ENCODE results near the gene MARK4.

Gene MARK4

DNA sequence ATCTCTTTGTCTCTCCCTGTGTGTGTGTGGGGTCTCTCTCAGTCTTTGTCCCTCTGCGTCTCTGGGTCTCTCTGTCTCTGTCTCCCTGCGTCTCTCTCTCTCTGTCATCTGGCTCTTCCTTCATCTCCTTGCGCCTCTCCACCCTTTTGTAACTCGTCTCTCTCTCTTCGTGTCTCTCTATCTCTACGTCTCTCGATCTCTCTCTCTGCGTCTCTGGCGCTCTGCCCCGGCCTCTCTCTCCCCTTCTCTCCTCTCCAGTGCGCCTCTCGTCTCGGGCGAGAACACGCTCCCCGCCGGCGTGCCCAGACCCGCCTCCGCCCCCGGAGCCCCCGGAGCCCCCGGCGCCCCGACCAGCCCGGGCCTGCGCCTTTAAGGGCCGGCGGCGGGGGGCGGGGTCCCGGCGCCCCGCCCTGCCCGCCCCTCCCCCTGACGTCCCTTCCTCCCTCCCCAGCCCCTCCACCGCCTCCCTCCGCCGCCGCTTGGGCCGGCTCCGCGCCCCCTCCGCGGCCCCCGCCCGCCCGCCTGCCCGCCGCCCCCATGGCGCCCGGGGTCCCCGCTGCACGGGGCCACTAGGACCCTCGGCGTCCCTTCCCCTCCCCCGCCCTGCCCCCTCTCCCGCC lies at the start of gene MARK4:
MARK4 (plus strand) TSS at position 440 of the 620 bp plus-strand sequence. CDS start 318 bp downstream, outside the sequence.
- H3K36me3 ChIP-seq (ENCODE audit: insufficient read depth, insufficient read length, low read length): peaks cover 13% of the 10 kb centered on the region
- H3K4me1 ChIP-seq (ENCODE audit: insufficient read depth, insufficient read length): peaks cover 18% of the 10 kb centered on the region
- no peak for DNase-seq (ENCODE audit: low read depth, low spot score)
- H3K4me3 ChIP-seq (ENCODE audit: insufficient read length, low read depth): peak within 1 kb of the TSS; percentile 64
- H3K9me3 ChIP-seq (ENCODE audit: insufficient read depth, low read length): no peaks in the 10 kb centered on the region
- peak within 1 kb of the TSS; percentile 81 for H3K9ac ChIP-seq (ENCODE audit: insufficient read length, low read depth)
- peaks cover 10% of the 10 kb centered on the region for H3K27me3 ChIP-seq (ENCODE audit: insufficient read depth, insufficient read length)
- no peak for TF ChIP-seq SUZ12 (IDR thresholded peaks at IDR 0.05; ENCODE audit: extremely low read depth, insufficient read depth, insufficient read length)
- no peak for TF ChIP-seq ZNF274 (IDR thresholded peaks at IDR 0.05; ENCODE audit: low read depth, low read length)
- no peak for TF ChIP-seq YY1 (IDR thresholded peaks at IDR 0.05; ENCODE audit: insufficient read depth, insufficient read length)

- no peak overlapping the region for H3K9ac ChIP-seq (ENCODE audit: insufficient read length, low read depth)
- no peaks in the 10 kb centered on the region for H3K4me1 ChIP-seq (ENCODE audit: insufficient read depth, insufficient read length)
- no peaks in the 10 kb centered on the region for H3K27me3 ChIP-seq (ENCODE audit: insufficient read depth, insufficient read length)
- DNase-seq (ENCODE audit: low read depth, low spot score): no peak
- TF ChIP-seq SUZ12 (IDR thresholded peaks at IDR 0.05; ENCODE audit: extremely low read depth, insufficient read depth, insufficient read length) (no peak), YY1 (IDR thresholded peaks at IDR 0.05; ENCODE audit: insufficient read depth, insufficient read length) (no peak)
- H3K9me3 ChIP-seq (ENCODE audit: insufficient read depth, low read length): no peaks in the 10 kb centered on the region
- H3K36me3 ChIP-seq (ENCODE audit: insufficient read depth, insufficient read length, low read length): no peaks in the 10 kb centered on the region
- H3K4me3 ChIP-seq (ENCODE audit: insufficient read length, low read depth): no peak overlapping the region
Observed at GRCh38 chr19:45202637-45203036, 48.4 kb upstream of the MARK4 start.

DNA sequence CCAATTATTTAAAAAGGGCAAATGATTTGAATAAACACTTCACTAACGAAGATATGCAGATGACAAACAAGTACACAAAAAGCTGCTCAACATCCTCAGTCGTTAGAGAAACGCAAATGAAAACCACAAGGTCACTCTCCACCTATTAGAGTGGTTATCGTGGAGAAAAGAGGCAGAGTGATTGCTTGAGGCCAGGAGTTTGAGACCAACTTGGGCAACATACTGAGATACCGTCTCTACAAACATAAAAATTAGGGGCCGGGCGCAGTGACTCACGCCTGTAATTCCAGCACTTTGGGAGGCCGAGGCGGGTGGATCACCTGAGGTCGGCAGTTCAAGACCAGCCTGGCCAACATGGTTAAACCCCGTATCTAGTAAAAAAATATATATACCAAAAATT lies 45.3 kb upstream of the MARK4 start:
- Histone ChIP-seq H3K4me3 (ENCODE audit: insufficient read length, low read depth) (no peak overlapping the region), H3K27me3 (ENCODE audit: insufficient read depth, insufficient read length) (no peaks in the 10 kb centered on the region), H3K9ac (ENCODE audit: insufficient read length, low read depth) (no peak overlapping the region), H3K36me3 (ENCODE audit: insufficient read depth, insufficient read length, low read length) (no peaks in the 10 kb centered on the region), H3K9me3 (ENCODE audit: insufficient read depth, low read length) (no peaks in the 10 kb centered on the region), H3K4me1 (ENCODE audit: insufficient read depth, insufficient read length) (no peaks in the 10 kb centered on the region)
- no peak for TF ChIP-seq ZNF274 (IDR thresholded peaks at IDR 0.05; ENCODE audit: low read depth, low read length)
- no peak for TF ChIP-seq SUZ12 (IDR thresholded peaks at IDR 0.05; ENCODE audit: extremely low read depth, insufficient read depth, insufficient read length)
- TF ChIP-seq YY1 (IDR thresholded peaks at IDR 0.05; ENCODE audit: insufficient read depth, insufficient read length): no peak
- DNase-seq (ENCODE audit: low read depth, low spot score): no peak

DNA sequence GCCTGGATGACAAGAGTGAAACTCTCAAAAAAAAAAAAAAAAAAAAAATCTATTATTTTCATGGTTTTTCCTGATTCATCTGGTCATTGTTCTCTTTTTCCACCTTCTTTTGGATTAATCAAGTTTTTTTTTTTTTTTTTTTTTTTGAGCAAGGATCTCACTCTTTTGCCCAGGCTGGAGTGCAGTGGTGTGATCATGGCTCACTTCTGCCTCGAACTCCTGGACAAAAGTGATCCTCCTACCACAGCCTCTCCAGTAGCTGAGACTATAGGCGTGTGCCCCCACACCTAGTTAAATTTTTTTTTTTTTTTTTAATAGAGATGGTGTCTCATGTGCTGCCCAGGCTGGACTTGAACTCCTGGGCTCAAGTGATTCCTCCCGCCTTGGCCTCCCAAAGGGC lies 44.7 kb upstream of the MARK4 start:
- Histone ChIP-seq H3K36me3 (ENCODE audit: insufficient read depth, insufficient read length, low read length) (no peaks in the 10 kb centered on the region), H3K27me3 (ENCODE audit: insufficient read depth, insufficient read length) (no peaks in the 10 kb centered on the region), H3K4me1 (ENCODE audit: insufficient read depth, insufficient read length) (no peaks in the 10 kb centered on the region), H3K9ac (ENCODE audit: insufficient read length, low read depth) (no peak overlapping the region), H3K9me3 (ENCODE audit: insufficient read depth, low read length) (no peaks in the 10 kb centered on the region), H3K4me3 (ENCODE audit: insufficient read length, low read depth) (no peak overlapping the region)
- no peak for TF ChIP-seq ZNF274 (IDR thresholded peaks at IDR 0.05; ENCODE audit: low read depth, low read length)
- no peak for TF ChIP-seq YY1 (IDR thresholded peaks at IDR 0.05; ENCODE audit: insufficient read depth, insufficient read length)
- no peak for TF ChIP-seq SUZ12 (IDR thresholded peaks at IDR 0.05; ENCODE audit: extremely low read depth, insufficient read depth, insufficient read length)
- DNase-seq (ENCODE audit: low read depth, low spot score): no peak

DNA sequence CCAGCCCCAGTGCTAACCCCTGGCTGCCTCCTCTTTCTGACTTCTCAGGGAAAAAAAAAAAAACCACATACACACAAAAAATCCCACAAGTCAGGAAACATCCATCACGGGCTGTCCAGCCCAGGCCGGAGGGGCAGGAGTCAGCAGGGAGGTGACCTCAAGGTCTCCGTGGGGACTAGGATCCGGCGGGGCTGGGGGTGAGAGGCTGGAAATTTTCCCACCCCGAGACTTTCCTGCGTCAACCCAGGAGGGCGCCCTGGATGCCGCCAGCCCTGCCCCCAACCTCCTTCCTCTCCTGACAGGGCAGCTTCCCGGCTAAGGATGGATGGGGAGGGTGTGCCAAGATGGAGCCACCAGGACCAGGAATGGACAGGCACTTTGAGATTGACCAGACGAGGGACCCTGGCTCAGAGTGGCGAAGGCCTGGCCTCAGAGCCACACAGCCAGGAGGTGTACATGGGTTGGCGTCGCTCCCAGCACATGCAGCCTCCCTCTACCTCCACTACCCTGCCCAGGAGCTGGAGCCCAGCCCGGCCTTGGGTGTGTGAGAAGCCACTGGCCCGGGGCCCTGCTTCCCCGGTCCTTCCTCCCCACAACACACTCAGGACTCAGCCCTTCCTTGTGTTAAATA lies 39.2 kb upstream of the MARK4 start:
- H3K9me3 ChIP-seq (ENCODE audit: insufficient read depth, low read length): no peaks in the 10 kb centered on the region
- H3K9ac ChIP-seq (ENCODE audit: insufficient read length, low read depth): no peak overlapping the region
- DNase-seq (ENCODE audit: low read depth, low spot score): no peak
- TF ChIP-seq YY1 (IDR thresholded peaks at IDR 0.05; ENCODE audit: insufficient read depth, insufficient read length) (no peak), ZNF274 (IDR thresholded peaks at IDR 0.05; ENCODE audit: low read depth, low read length) (no peak), SUZ12 (IDR thresholded peaks at IDR 0.05; ENCODE audit: extremely low read depth, insufficient read depth, insufficient read length) (no peak)
- H3K27me3 ChIP-seq (ENCODE audit: insufficient read depth, insufficient read length): peaks cover 26% of the 10 kb centered on the region
- H3K36me3 ChIP-seq (ENCODE audit: insufficient read depth, insufficient read length, low read length): no peaks in the 10 kb centered on the region
- no peak overlapping the region for H3K4me3 ChIP-seq (ENCODE audit: insufficient read length, low read depth)
- H3K4me1 ChIP-seq (ENCODE audit: insufficient read depth, insufficient read length): peaks cover 6% of the 10 kb centered on the region

- peaks cover 10% of the 10 kb centered on the region for H3K4me1 ChIP-seq (ENCODE audit: insufficient read depth, insufficient read length)
- H3K27me3 ChIP-seq (ENCODE audit: insufficient read depth, insufficient read length): peaks cover 38% of the 10 kb centered on the region
- TF ChIP-seq YY1 (IDR thresholded peaks at IDR 0.05; ENCODE audit: insufficient read depth, insufficient read length) (no peak), ZNF274 (IDR thresholded peaks at IDR 0.05; ENCODE audit: low read depth, low read length) (no peak), SUZ12 (IDR thresholded peaks at IDR 0.05; ENCODE audit: extremely low read depth, insufficient read depth, insufficient read length) (no peak)
- DNase-seq (ENCODE audit: low read depth, low spot score): no peak
- no peaks in the 10 kb centered on the region for H3K36me3 ChIP-seq (ENCODE audit: insufficient read depth, insufficient read length, low read length)
- no peak overlapping the region for H3K4me3 ChIP-seq (ENCODE audit: insufficient read length, low read depth)
- H3K9ac ChIP-seq (ENCODE audit: insufficient read length, low read depth): no peak overlapping the region
- H3K9me3 ChIP-seq (ENCODE audit: insufficient read depth, low read length): no peaks in the 10 kb centered on the region
Observed at GRCh38 chr19:45213031-45213430, 38.0 kb upstream of the MARK4 start.

DNA sequence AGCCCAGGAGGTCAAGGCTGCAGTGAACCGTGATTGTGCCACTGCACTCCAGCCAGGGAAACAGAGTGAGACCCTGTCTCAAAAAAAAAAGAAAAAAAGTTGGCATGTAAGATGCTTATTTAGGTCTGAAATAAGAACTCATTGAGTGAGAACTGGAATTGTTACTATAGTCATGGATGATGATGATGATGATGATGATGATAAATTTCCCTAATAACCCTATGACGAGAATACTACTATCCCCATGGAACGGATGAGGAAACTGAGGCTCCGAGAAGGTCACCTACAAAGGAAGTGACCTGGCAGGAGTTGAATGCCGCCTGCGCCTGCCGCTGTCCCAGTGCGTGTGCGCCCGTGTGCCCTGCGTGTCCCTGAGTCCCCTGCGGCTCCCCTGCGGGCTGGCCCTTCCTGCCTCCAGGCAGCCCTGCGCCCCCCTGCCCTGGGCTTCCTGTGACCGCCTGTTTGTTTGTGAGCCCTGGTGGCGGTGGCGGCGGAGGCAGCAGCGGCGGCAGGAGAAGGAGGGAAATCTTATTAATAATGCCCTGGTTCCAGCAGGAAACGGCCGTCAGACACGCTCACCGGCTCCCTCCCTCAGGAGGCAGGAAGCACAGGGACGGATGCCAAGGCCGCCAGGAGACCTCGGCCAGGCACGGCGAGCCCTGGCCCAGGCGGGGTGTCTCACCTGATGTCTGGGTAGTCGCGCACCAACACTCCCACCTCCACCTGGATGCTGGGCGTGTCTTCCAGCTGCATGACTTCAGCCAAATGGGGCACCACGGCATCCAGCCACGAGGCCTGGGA lies 35.5 kb upstream of the MARK4 start:
- Histone ChIP-seq H3K36me3 (ENCODE audit: insufficient read depth, insufficient read length, low read length) (no peaks in the 10 kb centered on the region), H3K9me3 (ENCODE audit: insufficient read depth, low read length) (no peaks in the 10 kb centered on the region), H3K4me1 (ENCODE audit: insufficient read depth, insufficient read length) (peaks cover 12% of the 10 kb centered on the region), H3K27me3 (ENCODE audit: insufficient read depth, insufficient read length) (peaks cover 46% of the 10 kb centered on the region), H3K4me3 (ENCODE audit: insufficient read length, low read depth) (peak overlapping the region; percentile 37), H3K9ac (ENCODE audit: insufficient read length, low read depth) (peak overlapping the region; percentile 51)
- DNase-seq (ENCODE audit: low read depth, low spot score): no peak
- TF ChIP-seq SUZ12 (IDR thresholded peaks at IDR 0.05; ENCODE audit: extremely low read depth, insufficient read depth, insufficient read length) (no peak), ZNF274 (IDR thresholded peaks at IDR 0.05; ENCODE audit: low read depth, low read length) (no peak), YY1 (IDR thresholded peaks at IDR 0.05; ENCODE audit: insufficient read depth, insufficient read length) (no peak)

All from NT2/D1 (cell line).